Activated naive CD4-positive, alpha-beta T cell (primary cell): ENCODE results near the gene LRRFIP1.
"Not testable (repeated sequence)": the region's sequence is repeated elsewhere in the genome, so short reads cannot be mapped to it uniquely, and the experiment has no call there.

Source experiments
- DNase-seq, 4 experiments: peaks; one replicate each; lab custom pipeline; 2025; lab: John Stamatoyannopoulos, UW

Gene LRRFIP1, protein sequence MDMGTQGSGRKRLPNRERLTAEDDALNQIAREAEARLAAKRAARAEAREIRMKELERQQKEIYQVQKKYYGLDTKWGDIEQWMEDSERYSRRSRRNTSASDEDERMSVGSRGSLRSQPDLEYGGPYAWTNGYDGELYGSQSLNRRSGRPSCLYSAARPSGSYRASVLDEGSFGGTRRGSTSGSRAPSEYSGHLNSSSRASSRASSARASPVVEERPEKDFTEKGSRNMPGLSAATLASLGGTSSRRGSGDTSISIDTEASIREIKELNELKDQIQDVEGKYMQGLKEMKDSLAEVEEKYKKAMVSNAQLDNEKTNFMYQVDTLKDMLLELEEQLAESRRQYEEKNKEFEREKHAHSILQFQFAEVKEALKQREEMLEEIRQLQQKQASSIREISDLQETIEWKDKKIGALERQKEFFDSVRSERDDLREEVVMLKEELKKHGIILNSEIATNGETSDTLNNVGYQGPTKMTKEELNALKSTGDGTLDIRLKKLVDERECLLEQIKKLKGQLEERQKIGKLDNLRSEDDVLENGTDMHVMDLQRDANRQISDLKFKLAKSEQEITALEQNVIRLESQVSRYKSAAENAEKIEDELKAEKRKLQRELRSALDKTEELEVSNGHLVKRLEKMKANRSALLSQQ

DNA sequence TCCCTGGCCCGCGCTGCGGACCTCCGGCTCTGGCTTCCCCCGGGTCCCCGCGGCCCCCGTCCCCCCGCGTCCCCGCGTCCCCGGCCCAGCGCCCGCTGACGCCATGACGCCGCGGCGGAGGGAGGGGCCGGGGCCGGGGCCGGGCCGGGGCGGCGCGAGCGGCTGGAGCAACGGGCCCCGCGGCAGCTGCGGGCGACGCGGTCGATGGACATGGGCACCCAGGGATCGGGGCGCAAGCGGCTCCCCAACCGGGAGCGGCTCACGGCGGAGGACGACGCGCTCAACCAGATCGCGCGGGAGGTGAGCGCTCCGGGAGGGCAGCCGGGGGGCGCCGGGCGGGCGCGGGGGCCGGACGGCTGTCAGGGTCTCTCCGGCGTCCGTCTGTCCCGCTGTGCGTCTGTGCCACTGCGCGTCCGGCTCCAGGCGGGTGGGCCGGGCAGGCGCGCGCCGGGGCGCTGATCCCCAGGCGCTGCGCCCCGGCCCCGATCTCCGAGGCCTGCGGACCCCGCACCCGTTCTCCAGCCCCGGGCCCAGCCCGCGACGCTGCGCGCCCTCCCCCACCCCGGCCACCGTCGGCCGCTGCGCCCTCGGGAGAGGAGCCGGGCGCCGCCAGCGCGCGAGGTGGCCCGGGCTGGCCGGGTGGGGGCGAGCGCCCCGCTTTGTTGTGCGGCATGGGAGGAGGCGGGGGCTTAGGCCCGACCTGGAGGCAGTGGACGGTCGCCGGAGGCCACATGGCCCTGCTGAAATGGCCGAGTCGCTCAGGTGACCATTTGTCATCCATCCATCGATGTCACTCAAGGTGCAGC lies at the start of gene LRRFIP1:
LRRFIP1 (plus strand) TSS at position 147 of the 806 bp plus-strand sequence; CDS start at position 205, 58 bp downstream.
- DNase-seq, result peak in 1 of 4 experiments; percentile 22

DNA sequence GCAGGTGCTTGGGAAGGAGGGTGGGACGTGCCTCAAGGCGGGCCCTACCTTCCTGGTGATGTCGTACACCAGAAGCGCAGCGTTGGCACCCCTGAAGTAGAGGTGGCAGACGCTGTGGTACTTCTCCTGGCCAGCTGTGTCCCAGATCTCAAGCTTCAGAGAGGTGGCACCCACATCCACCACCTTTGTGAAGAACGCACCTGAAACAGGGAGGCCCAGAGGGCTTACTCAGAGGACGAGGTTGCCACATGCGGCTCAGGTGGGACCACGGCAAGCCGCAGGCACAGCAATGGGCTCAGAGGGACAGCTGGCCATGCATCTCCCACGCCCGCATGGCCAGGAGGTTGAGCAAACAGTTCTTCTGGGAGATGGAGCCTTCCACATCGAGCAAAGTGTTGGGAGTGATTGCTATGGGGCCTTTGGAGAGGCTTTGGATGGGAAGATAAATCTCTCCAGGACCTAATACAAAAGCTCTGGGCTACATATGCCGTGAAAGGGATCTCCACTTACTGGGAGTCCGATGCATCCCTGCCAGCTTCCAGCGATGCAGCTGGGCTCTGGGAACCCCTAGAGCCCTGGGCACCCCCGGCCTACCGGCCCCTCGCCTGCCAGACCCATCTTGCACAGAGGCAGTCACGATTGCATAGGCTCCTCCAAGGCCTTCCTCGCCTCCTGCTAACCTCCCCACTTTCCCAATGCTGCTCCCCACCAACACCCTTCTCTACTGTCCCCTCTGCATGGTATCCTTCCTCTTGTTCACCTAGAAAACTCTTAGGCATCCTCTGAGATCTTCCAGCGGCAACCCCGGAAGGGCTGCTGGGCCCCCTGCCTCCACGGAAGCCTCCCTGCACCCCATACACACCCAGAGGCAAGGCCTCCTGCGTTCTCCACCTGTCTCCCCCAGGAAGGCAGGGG lies 49.2 kb upstream of the LRRFIP1 start:
- no peak for DNase-seq

DNA sequence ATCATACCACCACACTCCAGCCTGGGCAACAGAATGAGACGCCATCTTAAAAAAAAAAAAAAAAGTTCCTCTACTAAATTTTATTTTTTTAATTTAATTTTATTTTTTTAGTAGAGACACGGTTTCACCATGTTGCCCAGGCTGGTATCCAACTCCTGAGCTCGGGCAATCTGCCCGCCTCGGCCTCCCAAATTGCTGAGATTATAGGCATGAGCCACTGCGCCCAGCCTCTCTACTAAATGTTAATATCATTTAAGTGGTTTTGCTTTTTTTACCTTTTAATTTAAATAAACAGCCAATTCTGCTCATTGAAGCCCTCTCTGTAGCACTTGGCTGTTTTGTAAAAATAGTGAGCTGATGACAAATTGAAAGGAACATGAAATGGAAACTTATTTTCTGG lies 46.1 kb upstream of the LRRFIP1 start:
- no peak for DNase-seq

DNA sequence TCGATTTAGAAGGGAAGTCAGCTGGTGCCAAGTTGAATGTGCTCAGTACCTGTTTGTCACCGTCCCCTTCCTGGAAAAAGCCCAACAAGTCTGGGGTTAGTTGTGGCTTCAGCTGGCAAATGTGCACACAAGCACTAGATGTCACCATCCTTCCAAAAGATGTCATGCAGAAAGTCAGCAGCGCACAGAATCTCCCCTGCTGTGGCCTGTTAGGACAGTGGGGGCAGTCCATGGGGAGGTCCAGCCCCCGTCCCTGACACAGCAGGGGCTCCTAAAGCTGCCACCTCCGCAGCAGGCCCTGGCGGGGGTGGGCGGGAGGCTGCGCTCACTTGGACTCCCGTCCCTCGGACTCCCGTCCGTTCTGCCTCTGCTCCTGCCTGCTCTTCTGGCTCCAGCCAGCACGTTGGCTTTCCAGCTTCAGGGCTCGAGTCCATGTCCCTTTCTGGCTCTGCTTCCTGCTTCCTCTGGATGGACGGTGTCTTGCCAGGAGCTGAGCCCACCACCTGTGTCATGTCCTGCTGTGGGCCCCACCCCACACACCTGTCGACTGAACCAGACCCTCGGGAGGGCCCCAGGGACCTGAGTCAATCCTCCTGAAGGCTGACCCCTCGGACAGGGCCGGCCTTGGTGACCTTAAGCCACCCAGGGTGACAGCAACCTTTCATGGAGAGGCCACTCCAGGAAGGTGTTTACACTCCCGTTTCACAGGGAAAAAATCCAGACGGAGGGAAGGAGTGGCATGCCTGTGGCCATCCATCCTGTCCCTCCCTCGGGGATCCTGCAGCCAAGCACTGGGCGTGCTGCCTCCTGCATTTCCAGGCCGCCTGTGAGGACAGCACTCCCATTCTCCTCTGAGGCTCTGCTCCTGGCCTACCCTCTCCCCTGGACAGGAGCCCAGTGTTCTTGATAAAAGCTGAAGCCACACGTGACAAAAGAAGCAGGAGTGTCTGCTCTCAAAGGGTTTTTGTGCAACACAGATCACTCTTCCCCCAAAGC lies 45.3 kb upstream of the LRRFIP1 start:
- peak in 1 of 4 experiments; percentile 12 for DNase-seq

DNA sequence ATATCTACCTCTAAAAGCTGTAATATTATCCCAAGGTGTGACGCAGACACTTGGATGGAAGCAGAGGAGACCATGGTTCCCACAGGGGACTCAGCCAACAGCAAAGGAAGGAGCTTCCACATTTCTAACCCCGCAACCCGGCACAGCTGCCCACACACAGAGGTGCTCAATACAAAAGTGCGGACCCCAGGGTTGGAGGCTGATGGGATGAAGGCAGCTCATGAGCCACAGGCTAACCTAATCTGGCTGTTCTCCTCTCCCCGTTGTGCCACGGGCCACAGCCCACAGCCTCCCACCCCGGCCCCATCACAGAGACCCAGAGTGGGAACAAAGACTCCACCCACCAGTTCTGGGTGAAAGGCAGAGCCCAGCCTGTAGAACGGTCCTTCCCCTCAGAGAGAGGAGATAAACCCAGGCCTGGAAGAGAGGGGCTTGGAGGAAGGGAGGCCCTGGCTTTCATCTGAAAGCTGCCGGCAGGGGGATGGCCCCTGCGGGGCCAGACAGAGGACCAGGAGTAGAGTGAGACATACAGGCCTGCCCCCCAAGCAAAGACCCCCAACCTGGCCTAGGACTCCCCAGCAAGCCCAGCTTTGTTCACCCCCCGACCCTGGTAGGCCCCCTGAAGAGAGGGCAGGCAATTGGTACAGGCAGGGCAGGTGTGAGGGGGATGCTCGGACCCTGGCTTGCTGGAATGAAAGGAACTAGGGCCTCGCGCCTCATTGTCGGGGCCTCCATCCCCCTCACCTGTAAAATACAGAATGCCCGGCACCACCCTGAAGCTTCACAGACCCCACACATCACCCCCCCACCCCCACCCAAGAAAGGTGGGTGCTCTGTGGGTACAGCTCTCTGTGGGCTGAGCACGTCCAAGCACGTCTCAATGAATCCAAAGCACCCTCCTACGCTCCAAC lies 43.7 kb upstream of the LRRFIP1 start:
- DNase-seq, result no peak

DNA sequence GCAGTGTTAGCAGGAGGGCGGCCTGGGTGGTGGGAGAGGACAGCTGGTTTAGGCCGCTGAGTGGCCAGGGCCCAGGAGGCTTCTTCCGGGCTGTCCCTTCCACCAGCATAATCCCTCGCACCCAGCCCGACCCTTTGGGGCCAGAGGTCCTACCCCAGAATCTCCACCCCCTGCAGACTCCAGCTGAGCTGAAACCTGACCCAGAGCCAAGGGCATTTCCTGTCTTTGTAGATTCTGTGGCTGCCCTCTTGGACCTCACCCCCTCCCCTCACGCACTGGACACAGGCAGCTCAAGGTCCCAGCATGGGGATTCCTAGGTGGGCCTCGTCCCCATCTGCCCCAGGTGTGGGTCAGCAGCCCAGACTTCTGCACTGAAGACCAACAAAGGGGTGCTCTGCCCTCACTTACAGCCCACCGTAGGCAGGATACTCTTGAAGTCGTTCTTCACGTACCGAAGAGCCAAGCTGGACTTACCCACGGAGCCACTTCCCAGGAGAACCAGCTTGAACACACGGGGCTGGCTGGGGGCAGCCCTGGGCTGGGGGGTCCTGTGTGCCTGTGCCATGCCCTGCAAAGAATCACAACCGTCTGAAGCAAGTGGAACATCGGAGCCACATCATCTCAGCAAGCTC lies 41.7 kb upstream of the LRRFIP1 start:
- DNase-seq, result no peak

DNA sequence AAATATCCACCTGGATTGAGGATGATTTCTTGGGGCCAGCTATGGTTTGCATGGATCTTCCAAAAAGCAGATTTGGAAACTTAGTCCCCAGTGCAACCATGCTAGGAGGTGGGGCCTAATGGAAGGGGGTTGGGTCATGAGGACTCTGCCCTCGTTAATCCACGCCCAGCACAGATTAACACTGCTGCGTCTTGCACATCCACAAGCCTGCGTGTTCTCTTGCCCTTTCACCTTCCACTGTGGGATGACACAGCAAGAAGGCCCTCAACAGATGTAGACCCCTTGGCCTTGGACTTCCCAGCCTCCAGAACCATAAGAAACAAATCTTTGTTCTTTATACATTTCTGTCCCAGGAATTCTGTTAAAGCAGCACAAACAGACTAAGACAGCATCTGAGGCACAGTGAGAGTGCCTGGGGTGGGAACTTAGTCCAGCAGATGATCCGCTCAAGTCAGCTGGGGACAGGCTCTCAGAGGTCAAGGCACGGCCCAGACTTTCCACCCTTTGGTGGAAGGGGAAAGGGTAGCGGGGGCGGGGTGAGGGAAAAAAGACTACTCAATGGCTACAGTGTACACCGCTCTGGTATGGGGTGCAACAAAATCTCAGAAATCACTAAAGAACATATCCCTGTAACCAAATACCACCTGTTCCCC lies 39.2 kb upstream of the LRRFIP1 start:
- DNase-seq, result no peak

DNA sequence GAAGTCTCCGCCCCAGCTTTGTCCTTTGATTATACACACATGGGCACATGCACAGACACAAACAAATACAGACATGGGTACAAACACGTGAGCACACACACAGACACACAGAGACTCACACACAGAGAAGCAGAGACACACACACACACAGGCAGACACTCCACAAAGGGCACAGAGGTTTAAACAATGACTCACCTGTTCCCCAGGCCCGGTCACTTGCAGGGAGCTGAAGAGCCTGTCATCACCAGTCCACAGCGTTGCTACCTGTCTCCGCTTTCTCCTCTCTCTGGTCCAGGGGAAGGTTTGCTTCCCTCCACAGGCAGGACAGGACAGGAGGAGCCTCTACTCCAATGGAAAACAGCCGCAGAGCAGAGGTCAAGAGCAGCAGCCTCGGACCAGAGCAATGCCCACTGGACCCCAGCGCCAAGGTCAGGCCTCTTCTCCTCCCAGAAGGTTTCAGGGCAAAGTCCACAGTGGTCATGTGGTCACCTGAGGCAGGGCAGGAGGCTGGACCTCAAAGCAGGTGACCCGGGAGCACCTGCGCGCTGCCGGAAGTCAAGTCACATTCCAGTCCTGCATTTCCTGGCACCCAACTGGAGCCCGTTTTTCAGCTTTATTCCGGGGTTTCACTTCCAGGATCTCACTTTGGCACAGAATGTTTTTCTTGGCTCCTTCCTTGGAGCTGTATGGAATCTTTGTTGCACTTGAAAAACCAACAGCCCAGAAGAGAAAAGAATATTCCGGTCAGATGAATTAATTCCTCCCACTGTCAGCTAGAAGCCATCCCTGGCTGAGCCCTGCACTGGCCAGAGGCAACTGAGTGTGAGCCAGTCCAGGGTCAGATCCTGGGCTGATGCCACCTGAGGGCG lies 36.9 kb upstream of the LRRFIP1 start, which contains the start of gene RAB17:
RAB17 (minus strand) TSS at position 463 of the 869 bp plus-strand sequence. CDS start 4,580 bp downstream, outside the sequence.
- DNase-seq, result no peak

DNA sequence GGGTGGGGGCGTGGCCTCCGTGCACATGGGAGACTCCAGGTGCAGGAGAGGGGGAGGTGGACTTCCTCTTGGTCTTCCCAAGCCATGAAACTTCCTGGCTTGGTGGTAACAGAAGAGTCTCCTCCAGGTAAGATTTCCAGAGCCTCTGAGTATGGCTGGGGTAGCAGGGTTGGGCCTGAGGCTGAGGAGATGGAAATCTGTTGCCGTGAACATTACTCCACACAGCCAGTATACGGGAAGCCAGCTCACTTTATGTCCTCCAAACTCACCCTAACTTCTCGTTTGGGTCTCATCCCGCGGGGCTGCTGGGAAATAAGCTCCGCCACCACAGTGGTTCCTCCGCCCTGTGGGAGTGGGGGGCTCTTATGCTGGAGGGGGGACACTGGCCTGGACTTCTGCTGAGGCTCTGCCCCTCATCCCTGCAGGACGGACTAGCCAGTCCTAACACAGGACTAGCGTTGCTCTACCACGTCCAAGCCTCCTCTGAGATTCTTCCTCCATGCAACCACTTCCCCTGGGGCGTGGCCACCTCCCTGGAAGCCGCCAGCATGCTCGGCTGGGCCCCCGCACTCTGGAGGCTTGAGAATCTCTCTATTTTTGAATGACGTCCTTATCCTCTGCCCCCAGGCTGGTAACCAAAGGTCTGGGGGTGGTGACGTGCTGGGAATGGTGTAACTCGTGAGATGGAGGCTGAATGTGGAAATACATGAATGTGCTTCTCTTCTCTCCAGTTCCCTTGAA lies 36.1 kb upstream of the LRRFIP1 start:
- no peak for DNase-seq

DNA sequence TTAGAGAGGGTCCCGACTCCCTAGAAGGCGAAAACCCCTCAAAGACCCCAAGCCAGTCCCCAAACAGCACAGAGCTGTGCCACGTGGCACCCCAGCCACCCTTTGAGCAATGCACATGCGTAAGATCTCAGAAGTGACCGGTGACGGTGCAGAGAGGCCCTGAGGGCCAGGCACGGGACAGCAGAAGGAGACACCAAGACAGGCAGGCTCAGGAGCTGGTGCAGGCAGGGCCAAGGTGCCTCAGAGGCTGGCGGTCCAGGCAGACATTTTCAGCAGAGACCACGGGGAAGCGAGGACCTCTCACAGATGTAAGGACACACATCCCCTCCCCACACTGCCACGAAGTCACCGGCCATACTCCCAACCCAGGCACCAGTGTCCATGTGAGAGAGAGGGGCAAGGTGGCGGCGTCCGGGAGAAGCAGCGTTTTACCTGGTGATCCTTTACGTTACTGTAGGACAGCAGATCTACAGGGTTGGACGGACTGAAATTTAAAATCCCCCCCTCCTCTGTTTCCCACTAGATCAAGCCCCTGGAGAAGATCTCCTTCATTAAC lies 34.9 kb upstream of the LRRFIP1 start:
- DNase-seq, result no peak

DNA sequence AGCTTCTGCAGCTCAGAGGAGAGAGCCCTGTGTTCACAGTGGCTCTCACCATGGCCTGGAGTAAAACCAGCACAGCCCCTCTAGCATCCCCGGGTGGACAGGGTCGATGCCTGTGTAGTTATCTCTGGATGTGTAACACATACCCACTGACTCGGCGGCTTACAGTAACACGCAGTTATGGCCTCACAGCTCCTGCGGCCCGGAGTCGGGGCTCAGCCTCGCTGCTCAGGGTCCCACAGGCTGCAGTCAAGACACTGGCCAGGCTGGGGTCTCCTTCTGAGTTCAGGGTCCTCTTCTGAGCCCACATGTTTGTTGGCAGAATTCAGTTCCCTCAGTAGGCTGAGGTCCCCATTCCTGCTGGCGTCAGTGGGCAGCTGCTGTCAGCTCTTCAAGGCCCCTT lies 34.4 kb upstream of the LRRFIP1 start:
- no peak for DNase-seq

DNA sequence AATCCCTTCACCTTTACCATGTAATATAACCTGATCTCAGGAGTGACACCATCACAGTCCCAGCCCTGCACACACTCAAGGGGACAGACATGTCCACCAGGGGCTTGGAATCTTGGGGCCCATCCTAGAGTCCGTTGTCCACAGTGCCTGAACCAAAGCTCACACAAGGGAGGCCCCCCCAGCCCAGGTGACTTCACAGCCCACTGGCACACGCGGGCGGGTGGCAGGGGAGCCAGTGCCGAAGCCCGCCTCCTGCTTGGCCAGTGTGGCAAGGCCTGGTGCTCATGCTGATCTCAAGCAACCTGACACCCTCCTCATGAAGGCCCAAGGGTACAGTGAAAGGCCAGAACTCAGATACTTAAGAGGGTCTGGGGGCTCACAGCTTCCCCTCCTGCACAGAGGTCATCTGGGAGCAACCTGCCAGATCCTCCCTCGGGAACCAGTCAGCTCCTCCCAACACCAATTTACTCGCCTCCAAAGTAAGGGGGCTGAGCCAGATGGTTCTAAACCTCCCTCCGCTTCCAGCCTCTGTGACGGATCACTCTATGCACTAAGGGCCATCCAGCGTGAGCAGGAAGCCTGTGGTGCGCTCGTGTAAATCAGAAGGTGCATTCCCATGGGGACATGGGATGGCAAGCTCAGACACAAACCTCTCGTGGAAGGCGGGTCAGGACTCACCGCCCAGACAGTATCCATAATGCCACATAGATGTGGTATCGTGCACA lies 33.6 kb upstream of the LRRFIP1 start:
- no peak for DNase-seq

DNA sequence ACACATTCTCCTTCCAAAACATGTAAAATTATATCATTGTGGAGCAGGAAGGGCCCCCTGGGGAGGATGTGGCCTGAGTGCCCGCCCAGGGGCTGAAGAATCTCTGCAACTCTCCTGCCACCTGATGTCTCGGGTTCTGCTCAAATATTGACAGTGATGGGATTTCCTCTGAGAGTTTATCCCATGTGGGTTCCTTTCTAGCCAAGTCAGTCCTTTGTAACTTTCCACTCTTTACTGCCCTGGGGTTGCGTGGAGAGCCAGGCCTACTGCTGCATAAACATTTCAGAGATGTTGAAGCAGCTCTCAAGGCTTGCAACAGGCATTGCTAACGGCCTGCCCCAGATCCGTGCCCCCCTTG lies 32.9 kb upstream of the LRRFIP1 start:
- DNase-seq, result no peak

DNA sequence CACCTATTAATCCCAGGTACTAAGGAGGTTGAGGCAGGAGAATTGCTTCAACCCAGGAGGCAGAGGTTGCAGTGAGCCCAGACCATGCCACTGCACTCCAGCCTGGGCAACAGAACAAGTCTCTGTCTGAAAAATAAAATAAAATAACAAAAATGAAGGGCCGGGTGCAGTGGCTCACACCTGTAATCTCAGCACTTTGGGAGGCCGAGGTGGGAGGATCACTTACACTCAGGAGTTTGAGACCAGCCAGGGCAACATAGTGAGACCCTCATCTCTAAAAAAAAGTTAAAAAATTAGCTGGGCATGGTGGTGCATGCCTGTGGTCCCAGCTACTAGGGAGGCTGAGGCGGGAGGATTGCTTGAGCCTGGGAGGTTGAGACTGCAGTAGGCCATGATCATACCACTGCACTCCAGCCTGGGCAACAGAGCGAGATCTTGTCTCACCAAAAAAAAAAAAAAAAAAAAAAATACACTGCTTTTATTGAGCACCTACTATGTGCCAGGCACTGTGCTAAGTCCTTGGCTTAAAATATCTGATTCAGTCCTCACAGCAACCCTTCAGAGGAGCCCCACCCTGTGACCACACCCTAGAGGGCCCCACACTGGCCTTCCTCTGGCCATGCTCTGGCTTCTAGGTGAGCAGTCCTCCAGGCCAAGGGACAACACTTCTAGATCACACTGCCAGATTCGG lies 31.4 kb upstream of the LRRFIP1 start:
- not testable (repeated sequence) for DNase-seq
